Ishikawa (cell line): Measurements from ENCODE around the gene EPB41L2.

Experiments used
- CEBPB ChIP-seq: IDR thresholded peaks from 2 replicates; pipeline ENCODE4 v1.6.1; 2012
- CREB1 ChIP-seq: IDR thresholded peaks from 2 replicates; pipeline ENCODE4 v1.6.1; 2012; ENCODE audit warnings: low read depth
- EGR1 ChIP-seq: IDR thresholded peaks from 2 replicates; pipeline ENCODE4 v1.6.1; 2012
- EP300 ChIP-seq: IDR thresholded peaks from 2 replicates; pipeline ENCODE4 v1.6.1; 2012; ENCODE audit warnings: borderline replicate concordance
- FOXM1 ChIP-seq: IDR thresholded peaks from 2 replicates; pipeline ENCODE4 v1.6.1; 2012; ENCODE audit warnings: low read depth, borderline replicate concordance
- MAX ChIP-seq: IDR thresholded peaks from 2 replicates; pipeline ENCODE4 v1.6.1; 2012
- NFIC ChIP-seq: IDR thresholded peaks from 2 replicates; pipeline ENCODE4 v1.6.1; 2012
- RAD21 ChIP-seq: IDR thresholded peaks from 2 replicates; pipeline ENCODE4 v1.6.1; 2012; ENCODE audit warnings: low read depth
- REST ChIP-seq: IDR thresholded peaks from 2 replicates; pipeline ENCODE4 v1.6.1; 2012; ENCODE audit warnings: low read depth, mild to moderate bottlenecking
- TAF1 ChIP-seq: IDR thresholded peaks from 2 replicates; pipeline ENCODE4 v1.6.1; 2012; ENCODE audit warnings: low read depth, mild to moderate bottlenecking
- TCF12 ChIP-seq: IDR thresholded peaks from 2 replicates; pipeline ENCODE4 v1.6.1; 2012; ENCODE audit warnings: low read depth
- TEAD4 ChIP-seq: IDR thresholded peaks from 2 replicates; pipeline ENCODE4 v1.6.1; 2012
- USF1 ChIP-seq: IDR thresholded peaks from 2 replicates; pipeline ENCODE4 v1.6.1; 2012
- YY1 ChIP-seq: IDR thresholded peaks from 2 replicates; pipeline ENCODE4 v1.6.1; 2012; ENCODE audit warnings: low read depth
- ZBTB7A ChIP-seq: IDR thresholded peaks from 2 replicates; pipeline ENCODE4 v1.6.1; 2012; ENCODE audit warnings: low read depth

EPB41L2 gene

GRCh38 chr6:131038597-131039344, 24.3 kb downstream of the EPB41L2 start:
- TF ChIP-seq EGR1, result no peak
- no peak for TF ChIP-seq EP300
- no peak for TF ChIP-seq MAX
- TF ChIP-seq CREB1, result no peak
- TF ChIP-seq CEBPB, result no peak
- no peak for TF ChIP-seq USF1

GRCh38 chr6:131037194-131037897, 25.7 kb downstream of the EPB41L2 start:
- TF ChIP-seq FOXM1 (no peak), REST (no peak), TAF1 (no peak), EGR1 (no peak), USF1 (no peak), RAD21 (no peak), CEBPB (no peak), CREB1 (no peak), TCF12 (no peak), EP300 (no peak), MAX (no peak), YY1 (no peak), ZBTB7A (no peak), NFIC (no peak), TEAD4 (no peak)

GRCh38 chr6:131036601-131037000, 26.4 kb downstream of the EPB41L2 start:
- TF ChIP-seq FOXM1 (no peak), USF1 (no peak), EP300 (no peak), REST (no peak), TAF1 (no peak), CREB1 (no peak), RAD21 (no peak), CEBPB (no peak), TEAD4 (no peak), EGR1 (no peak), YY1 (no peak), NFIC (no peak), ZBTB7A (no peak), MAX (no peak), TCF12 (no peak)

- TF ChIP-seq USF1, result no peak
- TF ChIP-seq MAX, result no peak
- no peak for TF ChIP-seq TAF1
- no peak for TF ChIP-seq CREB1
- TF ChIP-seq YY1, result no peak
- no peak for TF ChIP-seq REST
- TF ChIP-seq RAD21, result no peak
- TF ChIP-seq EP300, result no peak
- no peak for TF ChIP-seq NFIC
Measured at GRCh38 chr6:131036143-131036542, 26.9 kb downstream of the EPB41L2 start.
